ENCODE measurements around the gene RUNX2. TPM values are rescaled to one million over a fixed set of nuclear protein-coding genes. Genes with fewer than 3 reads are reported as not detected.

RUNX2 gene
- total and polyA plus RNA-seq, 8 donors, result 2.5 to 5.9 (median 3.0) TPM

DNA sequence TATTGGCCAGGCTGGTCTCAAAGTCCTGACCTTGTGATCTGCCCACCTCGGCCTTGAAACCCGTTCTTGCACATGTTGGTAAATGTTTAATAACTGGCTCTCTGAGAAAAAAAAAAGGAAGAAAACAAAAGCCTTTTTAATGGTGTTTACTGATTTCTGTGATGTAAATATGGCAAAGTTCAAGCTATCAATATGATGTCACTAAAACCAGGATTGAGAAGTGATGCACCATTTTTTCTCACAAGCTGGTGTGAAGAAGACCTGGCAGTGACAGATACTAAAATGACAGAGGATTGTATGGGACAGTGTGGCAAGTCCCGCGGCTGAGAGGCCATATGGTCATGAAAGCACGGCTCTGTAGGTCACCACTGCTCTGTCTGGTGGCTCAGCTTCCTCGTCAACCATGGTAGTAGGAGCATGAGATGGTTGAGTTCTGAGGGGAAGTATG is 245.9 kb downstream of the RUNX2 start:
- H3K4me3 ChIP-seq, result no peak overlapping the region
- no peaks in the 10 kb centered on the region for H3K36me3 ChIP-seq
- no peak for ATAC-seq
- intact Hi-C loops (cut with DNase I), result no loop called here
- no peaks in the 10 kb centered on the region for H3K9me3 ChIP-seq
- no peak for DNase-seq
- no peaks in the 10 kb centered on the region for H3K27me3 ChIP-seq
- TF ChIP-seq, protein P1, sequence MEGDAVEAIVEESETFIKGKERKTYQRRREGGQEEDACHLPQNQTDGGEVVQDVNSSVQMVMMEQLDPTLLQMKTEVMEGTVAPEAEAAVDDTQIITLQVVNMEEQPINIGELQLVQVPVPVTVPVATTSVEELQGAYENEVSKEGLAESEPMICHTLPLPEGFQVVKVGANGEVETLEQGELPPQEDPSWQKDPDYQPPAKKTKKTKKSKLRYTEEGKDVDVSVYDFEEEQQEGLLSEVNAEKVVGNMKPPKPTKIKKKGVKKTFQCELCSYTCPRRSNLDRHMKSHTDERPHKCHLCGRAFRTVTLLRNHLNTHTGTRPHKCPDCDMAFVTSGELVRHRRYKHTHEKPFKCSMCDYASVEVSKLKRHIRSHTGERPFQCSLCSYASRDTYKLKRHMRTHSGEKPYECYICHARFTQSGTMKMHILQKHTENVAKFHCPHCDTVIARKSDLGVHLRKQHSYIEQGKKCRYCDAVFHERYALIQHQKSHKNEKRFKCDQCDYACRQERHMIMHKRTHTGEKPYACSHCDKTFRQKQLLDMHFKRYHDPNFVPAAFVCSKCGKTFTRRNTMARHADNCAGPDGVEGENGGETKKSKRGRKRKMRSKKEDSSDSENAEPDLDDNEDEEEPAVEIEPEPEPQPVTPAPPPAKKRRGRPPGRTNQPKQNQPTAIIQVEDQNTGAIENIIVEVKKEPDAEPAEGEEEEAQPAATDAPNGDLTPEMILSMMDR (IDR thresholded peaks at IDR 0.05), result no peak
- no peak overlapping the region for H3K27ac ChIP-seq
- H3K4me1 ChIP-seq, result peaks cover 0 to 8% of the 10 kb centered on the region in 2 donors

DNA sequence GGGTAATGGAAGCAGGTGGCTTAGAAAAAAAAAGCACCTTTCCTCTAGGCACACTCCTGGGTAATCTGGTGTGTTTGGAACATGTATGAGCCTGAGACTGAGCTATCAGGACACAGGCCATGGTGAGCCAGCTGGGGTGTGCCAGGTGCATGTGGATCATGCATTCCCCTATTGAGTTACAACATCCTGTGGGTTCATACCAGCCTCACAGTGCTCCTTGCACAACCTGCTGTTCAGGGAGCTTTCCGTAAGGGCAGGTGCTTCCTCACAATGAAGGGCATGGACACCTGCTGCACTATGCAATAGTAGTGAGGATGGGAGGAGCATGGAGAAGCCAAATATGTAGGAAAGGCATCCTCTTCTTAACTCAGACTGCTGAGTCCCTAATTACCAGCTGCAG is 246.8 kb downstream of the RUNX2 start:
- TF ChIP-seq, protein P1 (IDR thresholded peaks at IDR 0.05), result no peak
- Histone ChIP-seq H3K4me1 (peaks cover 0 to 5% of the 10 kb centered on the region in 2 donors), H3K27ac (no peak overlapping the region), H3K9me3 (no peaks in the 10 kb centered on the region), H3K27me3 (no peaks in the 10 kb centered on the region), H3K36me3 (no peaks in the 10 kb centered on the region), H3K4me3 (no peak overlapping the region)
- ATAC-seq (no peak), DNase-seq (no peak)
- intact Hi-C loops (cut with DNase I), result no loop called here

DNA sequence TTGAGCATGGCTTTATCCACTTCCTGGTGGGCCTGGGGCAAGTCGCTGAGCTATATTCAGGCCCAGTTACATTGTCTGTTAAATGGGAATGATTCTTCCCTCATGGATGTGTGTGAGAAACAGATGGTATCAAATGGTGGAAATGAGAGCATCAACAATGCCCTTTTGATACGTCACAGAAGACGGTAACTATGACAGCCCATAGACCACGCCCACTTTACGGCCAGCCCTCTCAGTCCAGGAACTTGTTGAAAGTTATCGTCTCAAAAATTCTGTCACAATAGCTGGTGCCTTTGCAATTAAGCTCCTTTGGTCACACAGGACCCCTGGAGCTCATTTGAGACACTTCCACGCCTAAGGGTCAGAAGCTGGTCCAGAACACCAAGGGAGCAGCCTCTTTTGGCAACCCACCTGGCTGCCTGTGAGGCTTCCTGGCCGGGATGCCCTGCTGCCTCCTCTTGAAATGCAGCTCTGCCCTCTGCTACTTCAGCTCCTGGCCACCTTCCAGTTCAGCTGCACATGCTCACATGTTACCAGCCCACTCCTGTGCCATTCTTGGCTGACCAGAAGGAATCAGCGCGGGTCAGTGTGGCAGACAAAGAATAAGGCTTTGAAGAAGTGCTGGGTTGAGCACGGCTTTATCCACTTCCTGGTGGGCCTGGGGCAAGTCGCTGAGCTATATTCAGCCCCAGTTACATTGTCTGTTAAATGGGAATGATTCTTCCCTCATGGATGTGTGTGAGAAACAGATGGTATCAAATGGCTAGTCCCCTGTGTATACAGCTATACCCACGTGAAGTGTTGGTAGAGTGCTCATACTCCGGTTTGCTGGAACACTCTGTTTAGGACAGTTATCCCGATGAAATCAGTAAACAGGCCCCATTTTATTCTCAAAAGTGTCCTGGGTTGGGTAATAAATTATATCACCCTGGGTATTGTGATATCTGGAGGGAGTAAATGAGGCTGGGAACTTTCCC is 248.8 kb downstream of the RUNX2 start:
- H3K9me3 ChIP-seq, result peaks cover 0 to 5% of the 10 kb centered on the region in 2 donors
- H3K36me3 ChIP-seq, result no peaks in the 10 kb centered on the region
- no peaks in the 10 kb centered on the region for H3K27me3 ChIP-seq
- peak in 1 of 4 donors; percentile 46 for DNase-seq
- H3K4me3 ChIP-seq, result no peak overlapping the region
- no peaks in the 10 kb centered on the region for H3K4me1 ChIP-seq
- peak; percentile 57 for ATAC-seq
- H3K27ac ChIP-seq, result no peak overlapping the region
- TF ChIP-seq, protein P1 (IDR thresholded peaks at IDR 0.05), result no peak
- intact Hi-C loops (cut with DNase I), result no loop called here

DNA sequence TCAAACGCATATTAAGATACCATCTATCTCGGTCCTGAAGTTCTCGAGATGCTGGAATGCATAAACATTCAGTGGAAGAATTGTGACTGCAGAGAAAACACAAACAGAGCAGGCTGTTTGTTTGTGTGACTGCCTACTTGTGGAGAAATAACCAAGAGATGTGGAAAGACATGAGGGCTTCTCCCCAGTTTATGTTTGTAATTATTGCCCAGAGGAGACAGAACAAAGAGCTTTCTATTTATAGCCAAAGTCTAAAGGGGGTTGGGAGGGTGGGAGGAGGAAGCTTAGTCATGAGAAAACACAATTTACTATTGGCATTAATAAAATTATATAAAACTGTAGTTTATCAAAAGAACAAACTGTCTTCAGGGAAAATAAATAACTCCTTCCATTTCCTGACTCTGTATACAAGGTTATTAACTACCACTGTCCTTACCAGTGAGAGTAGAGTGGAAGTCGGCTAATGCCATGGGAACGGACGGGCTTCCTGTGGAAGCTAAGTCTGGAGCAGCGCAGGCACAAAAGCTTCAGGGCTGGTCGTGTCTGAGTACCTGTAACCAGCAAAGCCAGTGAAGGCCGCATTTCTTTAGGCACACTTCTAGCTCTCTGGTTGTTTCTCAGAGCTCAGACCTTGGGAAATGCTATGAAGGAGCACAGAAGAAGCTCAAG is 249.8 kb downstream of the RUNX2 start:
- DNase-seq, result peak in 1 of 4 donors; percentile 24
- no peaks in the 10 kb centered on the region for H3K36me3 ChIP-seq
- H3K4me3 ChIP-seq, result no peak overlapping the region
- intact Hi-C loops (cut with DNase I), result no loop called here
- no peaks in the 10 kb centered on the region for H3K27me3 ChIP-seq
- TF ChIP-seq, protein P1 (IDR thresholded peaks at IDR 0.05), result no peak
- H3K4me1 ChIP-seq, result no peaks in the 10 kb centered on the region
- no peak for ATAC-seq
- H3K27ac ChIP-seq, result no peak overlapping the region
- peaks cover 0 to 7% of the 10 kb centered on the region in 2 donors for H3K9me3 ChIP-seq

DNA sequence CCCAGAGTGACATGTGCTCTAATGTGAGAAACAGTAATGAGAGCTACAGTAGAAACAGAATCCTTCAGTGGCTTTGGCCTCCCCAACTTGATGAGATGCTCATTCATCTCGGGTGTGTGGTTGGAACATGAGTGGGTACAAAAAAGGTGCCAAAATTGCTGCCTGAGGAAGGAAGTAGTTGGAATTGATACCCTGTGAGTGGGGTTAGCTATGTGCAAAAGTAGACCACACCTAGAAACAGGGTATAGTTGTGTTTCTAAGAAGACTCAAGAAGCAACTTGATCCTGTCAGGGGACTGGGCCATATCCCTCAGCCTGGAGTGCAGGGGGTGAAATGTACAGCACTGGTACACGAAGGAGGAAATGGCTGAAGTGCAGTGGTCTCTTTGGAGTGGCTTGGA is 256.0 kb downstream of the RUNX2 start:
- Histone ChIP-seq H3K4me3 (no peak overlapping the region), H3K27me3 (peaks cover 0 to 5% of the 10 kb centered on the region in 2 donors), H3K9me3 (peaks cover 0 to 7% of the 10 kb centered on the region in 2 donors), H3K27ac (no peak overlapping the region), H3K4me1 (no peaks in the 10 kb centered on the region), H3K36me3 (no peaks in the 10 kb centered on the region)
- TF ChIP-seq, protein P1 (IDR thresholded peaks at IDR 0.05), result no peak
- intact Hi-C loops (cut with DNase I), result no loop called here
- DNase-seq, result no peak
- ATAC-seq, result no peak
